DMS114 treated with DMSO at 0.1 percent for 48 hours (cell line): ENCODE measurements around the gene PIK3CB.
"Not testable (repeated sequence)": the region's sequence is repeated elsewhere in the genome, so short reads cannot be mapped to it uniquely, and the experiment has no call there.

Source experiments
- DNase-seq: peaks from one replicate; lab custom pipeline; 2025; ENCODE audit not compliant: unreplicated experiment; lab: John Stamatoyannopoulos, UW

Gene PIK3CB

GRCh38 chr3:138687236-138687635, 147.5 kb downstream of the PIK3CB start:
- no peak for DNase-seq

- no peak for DNase-seq
Measured at GRCh38 chr3:138686771-138687221, 147.9 kb downstream of the PIK3CB start.

GRCh38 chr3:138684396-138684795, 150.3 kb downstream of the PIK3CB start:
- DNase-seq, result no peak

- DNase-seq, result no peak
Measured at GRCh38 chr3:138682648-138683047, 152.1 kb downstream of the PIK3CB start.

GRCh38 chr3:138681463-138682220, 153.1 kb downstream of the PIK3CB start:
- no peak for DNase-seq

GRCh38 chr3:138680974-138681373, 153.8 kb downstream of the PIK3CB start:
- not testable (repeated sequence) for DNase-seq

GRCh38 chr3:138678874-138679392, 155.8 kb downstream of the PIK3CB start:
- DNase-seq, result no peak

GRCh38 chr3:138678086-138678485, 156.6 kb downstream of the PIK3CB start:
- DNase-seq, result no peak

- DNase-seq, result no peak
Measured at GRCh38 chr3:138675393-138675792, 159.3 kb downstream of the PIK3CB start.

GRCh38 chr3:138673641-138674530, 160.8 kb downstream of the PIK3CB start:
- DNase-seq, result no peak

GRCh38 chr3:138670407-138670806, 164.3 kb downstream of the PIK3CB start:
- no peak for DNase-seq

- DNase-seq, result no peak
Measured at GRCh38 chr3:138668107-138668506, 166.6 kb downstream of the PIK3CB start.

GRCh38 chr3:138657508-138657907, 177.2 kb downstream of the PIK3CB start:
- no peak for DNase-seq

- DNase-seq, result no peak
Measured at GRCh38 chr3:138653567-138653966, 181.2 kb downstream of the PIK3CB start.

GRCh38 chr3:138649134-138649533, 185.6 kb downstream of the PIK3CB start:
- no peak for DNase-seq

GRCh38 chr3:138646513-138646912, 188.2 kb downstream of the PIK3CB start:
- no peak for DNase-seq

- no peak for DNase-seq
Measured at GRCh38 chr3:138646008-138646407, 188.7 kb downstream of the PIK3CB start.

- DNase-seq, result no peak
Measured at GRCh38 chr3:138642927-138643253, 191.8 kb downstream of the PIK3CB start.

GRCh38 chr3:138642226-138642926, 192.4 kb downstream of the PIK3CB start:
- DNase-seq, result no peak

- DNase-seq, result no peak
Measured at GRCh38 chr3:138640537-138640936, 194.2 kb downstream of the PIK3CB start.

- no peak for DNase-seq
Measured at GRCh38 chr3:138638641-138639040, 196.1 kb downstream of the PIK3CB start.
